H4 (cell line): ENCODE data around the gene KIAA1755. TPM values are rescaled to one million over a fixed set of nuclear protein-coding genes. Genes with fewer than 3 reads are reported as not detected.
A peak's percentile ranks its signal among the peaks of the same experiment; 100 is the strongest.

ENCODE experiments used
- DNase-seq: peaks from one replicate; pipeline ENCODE4 v3.0.0-alpha.2; 2015; ENCODE audit warnings: low spot score
- total RNA-seq: library from RNA; depleted of rRNA; stranded (reverse); fragments of >200 nt; shearing (Covaris generic); gene quantifications from 2 replicates; pipeline ENCODE4 v1.2.3, GENCODE V29; 2014

Gene KIAA1755
- total RNA-seq, 1 experiment from 2014 or later = not detected

DNA sequence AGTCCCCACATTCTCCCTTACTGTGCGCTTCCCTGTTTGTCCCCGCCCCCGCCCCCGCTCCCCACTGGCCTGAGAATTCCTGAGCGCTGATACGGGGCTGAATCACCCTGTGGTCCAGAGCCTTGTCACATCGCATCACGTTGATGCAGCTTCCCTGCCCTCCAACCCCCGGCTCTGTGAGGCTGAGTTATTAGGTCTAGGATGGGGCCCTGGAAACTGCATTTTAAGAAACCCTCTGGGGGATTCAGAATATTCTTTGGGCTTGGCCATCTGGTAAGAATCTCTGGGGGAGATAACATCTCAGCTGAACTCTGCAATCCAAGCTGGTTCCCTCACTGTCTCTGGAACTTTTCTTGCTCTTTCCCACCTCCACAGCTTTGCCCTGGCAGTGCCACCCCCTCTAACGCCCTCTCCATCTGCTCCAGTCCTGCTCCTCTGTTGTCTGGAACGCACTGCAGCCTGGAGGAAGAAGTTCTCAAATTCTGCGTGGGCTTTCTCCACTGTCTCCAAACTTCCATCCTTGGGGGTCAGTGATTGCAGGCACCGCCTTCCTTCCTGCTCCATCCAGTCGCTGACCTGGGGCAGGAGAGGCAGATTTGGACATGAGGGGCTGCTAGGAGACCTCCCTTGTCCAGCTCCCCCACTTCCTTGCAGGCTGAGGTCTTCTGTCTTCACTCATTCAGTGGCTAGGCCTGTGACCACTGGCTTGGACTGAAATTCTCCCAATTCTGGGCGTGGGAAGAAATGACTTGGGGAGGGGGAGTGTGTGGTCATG lies 42.6 kb downstream of the KIAA1755 start:
- peak; percentile 75 for DNase-seq

DNA sequence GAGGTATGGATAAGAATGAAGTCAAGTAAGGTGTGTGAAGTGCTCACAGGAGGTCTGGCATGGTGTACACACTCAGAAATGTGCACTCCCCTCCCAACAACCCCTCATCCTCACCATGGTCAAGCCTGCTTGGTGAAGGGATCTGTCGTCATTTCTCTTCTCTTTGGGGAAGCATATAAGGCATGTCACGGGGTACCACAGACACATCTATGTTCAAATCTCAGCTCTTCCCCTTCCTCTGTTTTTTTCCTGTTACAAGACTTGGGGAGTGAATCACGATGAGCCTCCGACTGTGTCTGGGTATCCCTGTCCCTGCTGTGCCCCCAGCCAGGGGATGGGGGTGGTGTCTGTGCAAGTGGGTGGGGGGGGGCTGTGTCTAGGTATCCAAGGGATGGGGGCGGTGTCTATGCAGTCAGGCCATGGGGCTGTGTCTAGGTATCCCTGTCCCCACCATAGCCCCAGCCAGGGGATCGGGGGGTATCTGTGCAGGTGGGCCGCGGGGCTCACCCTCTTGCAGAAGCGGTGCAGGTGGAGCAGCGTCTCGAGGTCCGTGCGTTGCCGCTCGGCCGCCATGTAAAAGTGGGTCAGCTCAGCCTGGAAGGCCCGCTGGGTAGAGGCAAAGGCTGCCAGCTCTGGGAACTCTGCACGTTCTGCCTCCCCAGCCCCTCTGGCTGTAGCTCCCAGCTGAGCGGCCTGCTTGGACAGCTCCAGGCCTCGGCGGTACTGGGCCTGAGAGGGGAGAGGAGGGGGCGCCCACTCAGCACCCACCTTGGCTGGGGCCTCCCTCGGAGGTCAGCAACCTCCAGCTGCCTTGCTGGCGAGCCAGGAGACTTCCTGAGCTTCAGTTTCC lies 43.6 kb downstream of the KIAA1755 start:
- no peak for DNase-seq

GRCh38 chr20:38216201-38216600 lies 44.3 kb downstream of the KIAA1755 start:
- DNase-seq = no peak

DNA sequence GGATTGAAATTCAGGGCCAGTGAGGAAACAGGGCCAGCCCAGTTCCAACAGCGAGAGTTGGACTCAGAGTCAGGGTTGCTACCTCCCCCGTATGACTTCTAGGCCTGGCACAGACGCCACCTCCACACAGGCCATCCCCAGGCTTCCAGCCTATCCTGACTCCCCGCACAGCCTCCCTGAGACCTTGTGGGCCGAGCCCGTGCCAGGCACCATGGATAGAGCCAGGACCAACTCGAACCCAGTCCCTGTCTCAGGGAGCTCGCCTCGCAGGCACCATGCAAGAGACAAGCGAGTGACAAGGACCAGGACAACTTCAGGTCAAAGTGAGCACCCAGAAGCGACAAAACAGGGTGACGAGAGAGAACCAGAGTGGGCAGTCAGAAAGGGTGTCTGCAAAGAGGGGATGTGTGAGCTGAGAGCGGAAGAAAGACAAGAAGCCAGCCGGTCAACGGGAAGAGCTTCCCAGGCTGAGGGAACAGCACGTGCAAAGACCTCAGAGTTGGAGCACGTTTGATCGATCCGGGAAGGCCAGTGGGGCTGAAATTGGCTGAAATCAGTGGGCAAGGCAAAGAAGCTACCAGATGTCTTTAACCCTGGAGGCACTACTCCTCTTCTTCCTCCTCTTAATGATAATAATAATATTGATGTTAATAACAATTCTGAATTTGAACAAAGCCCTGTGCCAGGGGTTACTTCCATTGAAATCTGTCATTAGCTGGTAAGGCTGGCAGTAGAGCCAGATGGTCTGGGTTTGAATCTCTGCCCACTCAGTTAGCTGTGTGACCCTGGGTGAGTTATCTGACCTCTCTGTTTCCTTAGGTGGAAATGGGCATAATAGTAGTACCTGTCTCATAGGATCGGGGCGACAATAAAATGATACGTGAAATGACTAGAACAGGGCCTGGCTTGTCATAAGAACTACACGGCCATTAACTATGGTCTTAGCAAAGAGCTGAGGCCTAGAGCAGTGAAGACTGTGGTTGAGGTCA lies 45.0 kb downstream of the KIAA1755 start:
- DNase-seq = no peak

DNA sequence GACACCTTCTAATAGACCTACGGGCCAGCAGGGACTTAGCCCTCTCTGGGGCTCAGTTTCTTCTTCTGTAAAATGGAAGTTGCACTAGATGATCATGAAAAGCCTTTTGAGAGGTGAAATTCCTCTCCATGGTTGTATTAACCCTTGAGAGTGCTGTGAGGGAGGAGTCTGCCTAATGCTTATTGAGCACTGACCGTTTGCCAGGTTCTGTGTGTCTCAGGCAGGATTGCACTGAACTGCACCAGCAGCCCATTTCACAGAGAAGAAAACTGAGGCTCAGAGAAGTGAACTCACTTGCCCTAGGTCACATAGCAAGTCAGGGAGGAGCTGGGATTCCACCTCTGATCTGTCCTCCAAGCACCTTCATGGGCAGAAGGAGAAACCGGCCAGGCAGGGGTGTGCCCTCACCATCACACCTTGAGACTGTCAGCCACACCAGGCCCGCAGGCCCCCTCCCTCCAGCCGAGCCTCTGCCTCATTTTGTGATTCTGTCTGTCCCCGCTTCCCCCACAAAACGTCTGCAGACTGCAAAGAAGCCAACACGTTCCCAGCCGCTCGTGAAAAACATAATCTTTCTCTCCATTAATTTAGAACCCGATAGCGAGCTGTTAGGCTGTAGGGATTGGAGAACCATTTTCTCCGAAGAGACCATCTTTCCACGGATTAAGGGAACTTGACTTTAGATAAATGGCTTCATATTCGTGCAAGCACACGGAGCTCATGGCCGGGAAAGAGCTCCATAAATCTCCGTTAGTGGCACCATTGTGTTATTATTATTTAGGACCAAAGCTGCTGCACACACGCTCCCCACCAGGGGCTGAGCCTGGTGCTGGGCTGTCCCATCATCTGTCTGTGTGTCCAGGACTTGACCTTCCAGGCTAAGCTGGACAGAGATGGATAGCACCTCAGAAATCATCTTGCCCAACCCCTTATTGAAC lies 46.0 kb downstream of the KIAA1755 start:
- no peak for DNase-seq

DNA sequence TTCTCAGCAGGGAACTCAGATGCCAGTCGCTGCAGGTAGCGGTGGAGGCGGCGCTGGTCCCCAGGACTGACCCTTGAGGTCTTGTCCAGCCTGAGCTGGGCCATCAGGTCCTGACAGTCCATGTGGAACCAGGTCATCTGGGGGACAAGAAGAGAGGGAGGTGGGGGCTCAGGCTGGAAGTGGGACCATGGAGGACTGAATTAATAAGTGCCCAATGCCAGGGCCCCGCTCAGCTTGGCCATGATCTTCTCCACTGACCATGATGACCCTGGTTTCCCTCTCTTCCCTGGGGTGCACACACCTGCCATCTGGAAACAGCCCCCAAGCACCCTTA lies 47.0 kb downstream of the KIAA1755 start:
- DNase-seq = no peak

GRCh38 chr20:38212806-38213606 lies 47.5 kb downstream of the KIAA1755 start:
- no peak for DNase-seq

- no peak for DNase-seq
These were observed 49.1 kb downstream of the KIAA1755 start for GRCh38 chr20:38211200-38212097.

DNA sequence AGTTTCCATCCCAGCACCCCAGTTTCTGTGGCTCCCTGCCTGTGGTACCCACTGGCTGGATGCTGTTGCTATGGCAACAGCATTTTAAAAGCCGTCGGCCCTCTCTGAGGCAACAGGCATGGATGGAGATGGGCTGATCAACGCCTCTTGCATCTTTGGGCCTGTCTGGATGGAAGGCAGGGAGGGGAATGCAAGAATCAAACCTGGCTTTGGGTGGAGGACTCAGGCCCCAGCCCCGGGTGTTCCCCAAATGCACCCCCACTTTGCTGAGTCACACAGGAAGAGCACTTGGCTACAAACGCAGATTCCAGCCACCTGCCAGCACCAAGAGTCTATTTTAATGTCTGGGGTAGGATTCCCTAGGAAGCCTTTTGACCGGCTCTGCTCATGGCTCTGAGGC lies 49.8 kb downstream of the KIAA1755 start:
- no peak for DNase-seq

GRCh38 chr20:38209736-38210405 lies 50.7 kb downstream of the KIAA1755 start:
- no peak for DNase-seq

- DNase-seq = no peak
These were observed 51.4 kb downstream of the KIAA1755 start for GRCh38 chr20:38209054-38209675.

DNA sequence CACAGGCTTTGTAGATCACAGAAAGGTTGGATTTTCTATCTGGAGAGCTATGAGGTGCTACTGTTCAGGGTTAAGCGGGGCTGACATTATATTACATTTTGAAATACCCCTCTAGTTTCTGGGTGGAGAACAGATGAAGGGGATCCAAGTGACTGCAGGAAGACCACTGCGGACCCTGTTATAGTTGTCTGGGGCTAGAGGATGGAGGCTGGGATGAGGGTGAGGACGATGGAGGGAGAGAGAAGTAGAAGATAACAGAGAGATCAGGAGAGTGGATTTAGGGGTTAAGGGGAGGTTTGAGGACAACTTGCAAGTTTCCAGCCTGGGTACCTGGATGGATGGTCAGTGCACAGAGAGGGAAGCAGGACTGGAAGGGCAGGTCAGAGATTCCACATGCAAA lies 52.0 kb downstream of the KIAA1755 start:
- DNase-seq = no peak

DNA sequence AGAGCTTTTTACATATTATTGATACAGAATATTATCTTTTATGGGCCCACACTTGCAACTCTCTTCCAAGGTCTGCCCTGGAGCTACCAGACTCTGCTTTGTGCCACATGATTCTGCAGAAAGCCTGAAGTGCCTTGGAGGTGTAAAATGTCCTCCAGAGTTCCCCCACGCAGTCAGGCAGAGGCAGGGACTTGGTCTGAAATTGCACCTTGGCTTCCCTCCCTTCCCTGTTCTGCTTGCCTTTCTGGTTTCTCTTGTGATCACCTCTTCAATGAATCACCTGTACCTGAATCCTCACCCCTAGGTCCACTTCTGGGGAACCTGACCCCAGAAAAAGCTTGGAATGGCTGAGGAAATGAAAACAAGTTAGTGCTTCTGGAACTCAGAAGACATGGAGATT lies 52.4 kb downstream of the KIAA1755 start:
- no peak for DNase-seq

- no peak for DNase-seq
These were observed 52.9 kb downstream of the KIAA1755 start for GRCh38 chr20:38207621-38208020.

DNA sequence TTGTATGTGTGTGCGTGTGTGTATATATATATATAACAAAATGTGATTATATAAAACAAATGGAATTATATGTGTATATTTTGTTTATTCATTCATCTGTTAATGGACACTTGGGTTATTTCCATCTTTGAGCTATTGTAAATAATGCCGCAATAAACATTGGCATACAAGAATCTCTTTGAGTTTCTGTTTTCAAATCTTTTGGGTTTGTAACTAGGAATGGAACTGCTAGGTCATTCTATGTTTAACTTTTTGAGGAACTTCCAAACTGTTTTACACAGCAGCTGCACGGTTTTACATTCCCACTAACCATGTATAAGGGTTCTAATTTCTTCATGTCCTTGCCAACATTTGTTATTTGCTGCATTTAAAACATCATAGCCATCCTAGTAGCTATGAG lies 55.5 kb downstream of the KIAA1755 start:
- DNase-seq = no peak

GRCh38 chr20:38203981-38204357 lies 56.6 kb downstream of the KIAA1755 start:
- DNase-seq = no peak

DNA sequence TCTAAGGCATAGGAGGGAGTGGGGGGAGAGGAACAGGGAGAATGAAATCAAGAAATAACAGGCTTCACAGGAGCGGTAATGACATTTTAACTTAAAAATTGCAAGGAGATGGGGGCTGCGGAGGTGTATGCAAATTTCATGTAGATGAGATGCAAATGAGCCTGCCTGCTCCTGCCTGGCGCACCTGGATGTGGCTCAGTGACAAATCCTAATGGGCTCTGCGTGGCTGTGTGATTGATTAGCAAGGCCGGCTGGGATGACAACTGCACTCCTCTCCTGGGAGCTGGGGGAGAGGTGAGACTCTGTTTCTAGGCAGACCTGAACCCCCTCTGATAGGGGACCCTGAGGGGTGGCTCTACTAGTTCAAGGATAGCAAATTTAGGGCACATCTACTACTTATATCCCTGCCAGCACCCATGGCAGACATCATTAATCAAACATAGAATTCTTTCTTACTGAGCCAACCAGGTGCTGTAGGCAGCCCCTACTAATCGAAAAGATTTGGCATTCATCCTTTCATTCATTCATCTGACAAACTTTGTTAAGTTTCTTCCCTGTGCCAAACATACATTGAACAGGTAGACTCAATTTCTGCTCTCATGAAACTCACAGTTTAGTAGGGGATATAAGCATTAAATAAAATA lies 57.1 kb downstream of the KIAA1755 start:
- no peak for DNase-seq

GRCh38 chr20:38202982-38203293 lies 57.6 kb downstream of the KIAA1755 start:
- no peak for DNase-seq
